Muscle of back (tissue), 11 donors: ENCODE results near the gene DENND1B. TPM values are rescaled to one million over a fixed set of nuclear protein-coding genes. Genes with fewer than 3 reads are reported as not detected.
"Not testable (repeated sequence)": the region's sequence is repeated elsewhere in the genome, so short reads cannot be mapped to it uniquely, and the experiment has no call there.

Experiments
- DNase-seq, 3 donors: peaks; one replicate each; pipeline versions ENCODE4 v3.0.0 to v3.0.0-alpha.2; 2013
- polyA plus RNA-seq, 10 donors: library from polyadenylated mRNA; unstranded; fragments of 120-200 nt; gene quantifications; one replicate each; pipeline ENCODE4 v1.2.1, GENCODE V29; 2013; ENCODE audit not compliant: insufficient read length in 10 of 10

Gene DENND1B
- polyA plus RNA-seq, 10 donors = 3.3 to 6.3 (median 5.0) TPM

DNA sequence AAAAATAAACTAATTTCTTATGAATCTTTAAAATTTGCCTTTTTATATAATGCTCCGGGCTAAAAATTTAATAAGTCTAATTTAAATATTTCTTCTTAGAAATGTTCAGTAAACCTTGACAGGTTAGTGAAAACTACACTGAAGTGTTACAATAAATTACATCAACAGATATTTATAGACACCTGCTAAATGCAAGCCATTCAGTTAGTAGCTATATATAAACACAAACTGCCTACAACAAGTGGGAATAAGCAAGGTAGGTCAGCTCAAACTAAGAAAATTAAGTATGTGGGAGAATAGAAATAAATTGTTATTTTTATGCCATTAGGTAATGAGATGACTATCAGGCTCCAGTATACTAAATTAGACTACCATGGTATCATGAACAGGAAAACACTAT is 215.6 kb downstream of the DENND1B start:
- DNase-seq = no peak

DNA sequence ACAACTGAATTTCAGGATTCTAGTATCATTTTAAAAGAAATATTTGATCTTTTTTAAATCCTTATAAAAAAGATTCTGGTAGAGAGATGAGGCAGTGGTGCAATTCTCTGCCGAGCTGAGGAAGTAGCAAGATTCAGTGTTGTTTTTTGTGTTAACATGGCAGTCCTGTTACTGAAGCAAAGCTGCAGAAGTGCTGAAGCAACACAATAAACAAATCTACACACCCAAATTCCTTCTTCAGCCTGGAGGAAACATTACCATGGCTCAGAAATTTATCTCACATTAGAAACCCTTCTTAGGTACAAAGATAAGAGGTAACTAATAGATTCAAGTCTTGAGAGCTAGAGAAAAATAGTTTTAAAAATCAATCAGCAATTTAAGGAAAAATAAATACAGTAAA is 216.0 kb downstream of the DENND1B start:
- DNase-seq = no peak

DNA sequence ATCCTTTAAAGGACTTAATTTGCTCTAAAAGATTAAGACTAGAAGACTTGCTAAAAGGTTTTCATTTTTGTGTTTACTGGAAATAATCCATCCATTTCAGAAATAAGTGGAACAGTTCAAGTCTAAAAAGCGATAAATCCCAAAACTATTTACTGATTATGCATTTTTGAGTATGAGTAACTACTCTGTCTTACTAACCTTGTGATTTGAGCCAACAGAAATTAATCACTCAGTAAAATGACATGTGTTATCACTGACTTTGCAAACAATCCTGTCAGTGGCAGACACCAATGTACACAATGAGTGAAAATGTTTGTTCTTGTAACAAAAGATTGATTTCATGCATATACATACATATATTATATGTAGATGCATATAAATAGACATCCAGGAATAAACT is 218.0 kb downstream of the DENND1B start:
- peak in 1 of 3 donors; percentile 2 for DNase-seq

DNA sequence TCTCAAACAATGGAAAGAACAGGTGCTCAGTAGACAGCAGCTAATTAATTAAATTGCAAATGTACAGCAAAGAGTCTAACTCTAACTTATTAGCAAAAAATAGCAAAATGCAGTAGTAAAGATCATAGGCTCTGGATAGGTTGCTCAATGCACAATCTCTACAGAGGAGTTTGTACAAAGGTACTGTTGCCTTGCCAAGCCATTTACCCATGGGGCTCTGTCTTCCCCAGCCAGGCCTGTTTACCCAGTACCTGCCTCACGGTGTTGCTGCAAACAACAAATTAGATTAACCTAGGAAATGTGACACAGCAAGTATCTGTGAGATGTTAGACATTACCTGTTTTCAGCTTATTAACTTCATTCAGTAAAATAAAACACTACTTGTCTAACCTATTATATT is 222.0 kb downstream of the DENND1B start:
- no peak for DNase-seq

DNA sequence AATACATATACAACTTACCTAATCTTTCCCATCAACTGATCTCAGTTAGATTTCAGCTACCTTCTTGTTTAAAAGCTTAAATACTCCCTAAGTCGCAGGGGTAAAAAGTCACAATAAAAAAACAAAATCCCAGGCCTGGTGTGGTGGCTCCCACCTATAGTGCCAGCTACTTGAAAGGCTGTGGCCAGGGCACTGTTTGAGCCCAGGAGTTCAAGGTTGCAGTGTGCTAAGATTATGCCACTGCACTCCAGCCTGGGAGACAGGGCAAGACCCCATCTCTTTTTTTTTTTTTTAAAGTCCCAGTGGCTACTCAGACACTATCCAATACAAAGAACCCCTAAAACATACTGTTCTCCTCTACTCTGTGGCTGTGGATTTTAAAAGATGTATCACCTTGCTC is 228.3 kb downstream of the DENND1B start:
- DNase-seq = no peak

DNA sequence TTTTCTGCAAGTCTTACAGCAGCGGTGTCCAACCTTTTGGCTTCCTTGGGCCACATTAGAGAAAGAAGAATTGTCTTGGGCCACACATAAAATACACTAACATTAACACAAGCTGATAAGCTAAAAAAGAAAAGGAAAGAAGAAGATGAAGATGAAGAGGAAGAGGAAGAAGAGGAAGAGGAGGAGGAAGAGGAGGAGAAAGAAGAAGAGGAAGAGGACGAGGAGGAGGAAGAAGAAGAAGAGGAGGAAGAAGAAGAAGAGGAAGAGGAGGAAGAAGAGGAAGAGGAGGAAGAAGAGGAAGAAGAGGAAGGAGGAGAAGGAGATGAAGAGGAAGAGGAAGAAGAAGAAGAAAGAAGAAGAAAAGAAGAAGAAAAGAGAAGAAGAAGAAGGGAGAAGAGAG is 230.7 kb downstream of the DENND1B start:
- DNase-seq = no peak

DNA sequence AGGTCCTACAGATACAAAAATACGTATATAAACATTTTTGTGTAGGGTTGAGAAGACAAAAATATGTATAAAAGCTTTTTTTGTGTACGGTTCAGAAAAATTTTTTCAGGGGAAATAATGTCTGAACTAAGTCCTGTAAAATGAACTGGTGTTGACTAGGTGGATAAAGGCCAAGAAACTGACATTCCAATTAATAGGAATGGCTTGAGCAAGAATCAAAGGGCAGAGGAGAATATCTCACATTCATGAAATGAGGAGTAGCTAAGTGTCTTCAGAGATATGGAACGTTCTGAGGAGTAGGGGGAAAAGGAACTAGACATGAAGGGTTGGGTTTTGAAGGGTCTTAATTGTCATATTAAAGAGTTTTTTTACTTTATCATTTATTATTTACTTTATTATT is 231.2 kb downstream of the DENND1B start:
- no peak for DNase-seq

DNA sequence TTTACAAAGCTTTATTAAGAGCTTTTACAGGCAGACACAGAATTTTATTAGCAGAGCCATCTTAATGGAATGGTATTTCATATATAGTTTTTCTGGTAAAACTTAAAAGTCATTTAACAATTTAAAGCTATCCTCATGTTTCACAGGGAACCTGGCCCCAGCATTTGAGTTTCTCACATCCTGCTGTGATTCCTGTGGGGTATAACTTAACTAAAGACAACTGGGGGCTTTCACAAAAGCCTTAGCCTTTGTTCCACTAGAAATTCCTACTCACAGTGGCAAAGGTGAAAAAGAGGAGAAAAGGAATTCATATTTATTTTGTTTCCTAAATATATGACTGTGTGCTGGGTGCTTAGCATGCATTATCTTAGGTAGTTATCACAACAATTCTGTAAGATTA is 233.9 kb downstream of the DENND1B start:
- DNase-seq = no peak

DNA sequence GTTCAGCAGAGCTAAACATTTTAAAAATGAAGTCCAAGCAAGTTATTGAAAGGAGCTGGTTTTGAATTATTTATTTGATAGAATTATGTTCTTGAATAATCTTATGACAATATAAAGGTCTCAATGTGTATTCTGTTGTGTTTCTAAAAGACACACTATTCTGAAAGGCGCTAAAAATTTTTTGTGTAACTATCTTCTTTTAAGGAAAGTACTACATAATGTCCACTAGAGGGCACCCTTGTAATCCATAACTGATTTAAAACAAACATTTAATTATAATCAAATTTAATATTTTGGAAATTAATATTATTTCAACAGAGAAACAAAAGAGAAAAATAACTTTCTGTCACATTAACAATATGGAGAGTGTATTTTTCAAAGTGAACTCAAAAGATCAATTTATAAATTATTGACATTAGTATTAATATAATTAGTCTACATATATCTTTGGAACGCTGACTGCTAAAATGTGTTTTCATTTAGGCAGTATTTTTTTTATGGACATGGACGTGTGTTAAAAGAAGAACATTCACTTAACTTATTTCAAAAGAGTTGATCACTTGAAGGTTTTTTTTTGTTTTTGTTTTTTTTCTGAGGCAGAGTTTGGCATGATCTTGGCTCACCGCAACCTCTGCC is 248.4 kb downstream of the DENND1B start:
- peak; percentile 16 to 30 (median 22) for DNase-seq

DNA sequence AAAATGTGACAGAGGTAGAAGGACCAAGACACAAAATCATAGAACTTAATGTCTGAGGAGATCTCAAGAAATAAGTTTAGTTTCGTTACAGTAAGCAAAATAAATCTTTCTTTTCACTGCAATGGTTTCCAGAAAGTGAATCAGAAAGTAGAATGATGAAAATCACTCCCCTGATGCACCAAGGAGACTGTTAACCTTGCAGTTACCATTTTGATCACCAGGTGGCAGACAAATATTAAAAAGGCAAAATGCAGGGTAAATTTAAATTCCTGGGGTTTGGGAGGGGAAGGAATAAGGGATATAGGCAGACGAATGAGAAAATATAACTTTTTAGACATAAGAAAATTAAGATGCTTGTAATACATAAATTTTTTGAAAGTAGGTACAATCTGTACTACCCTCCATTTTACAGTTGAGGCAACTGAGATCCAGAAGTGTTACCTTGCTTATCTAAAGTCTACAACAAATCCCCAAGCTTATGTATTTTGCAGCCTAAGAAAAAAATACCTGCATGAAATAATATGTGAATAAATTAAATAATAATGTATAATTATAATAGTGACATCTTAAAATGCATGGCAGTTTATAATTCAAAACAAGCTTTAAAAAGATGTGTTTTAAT is 254.1 kb downstream of the DENND1B start:
- DNase-seq = peak in 2 of 3 donors; percentile 18 to 20

DNA sequence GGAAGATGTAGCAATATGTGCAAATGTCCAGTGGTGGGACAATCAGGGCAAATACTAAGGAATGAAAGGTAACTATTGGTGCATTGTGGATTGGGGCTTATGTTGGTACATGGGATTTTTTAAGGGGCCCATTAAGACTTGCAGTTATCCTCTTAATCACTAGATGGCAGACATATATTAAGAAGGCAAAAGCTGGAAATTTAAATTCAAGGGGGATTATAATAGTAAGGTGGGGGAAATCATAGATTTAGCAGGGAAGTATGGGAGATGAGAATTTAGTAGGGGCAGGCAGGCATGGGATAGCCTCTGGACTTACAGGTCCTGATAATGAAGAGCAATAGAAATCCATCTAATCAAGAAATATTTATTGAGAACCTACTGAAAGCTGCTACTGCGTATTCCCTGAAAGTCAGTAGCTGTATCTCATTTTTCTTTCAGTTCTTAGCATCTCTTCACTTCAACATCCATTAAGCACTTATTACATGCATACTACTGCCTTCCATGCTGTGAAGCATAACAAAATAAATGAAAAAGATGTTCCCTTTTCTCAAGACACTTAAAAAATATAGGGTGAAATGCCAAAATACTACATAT is 255.4 kb downstream of the DENND1B start:
- DNase-seq = no peak

DNA sequence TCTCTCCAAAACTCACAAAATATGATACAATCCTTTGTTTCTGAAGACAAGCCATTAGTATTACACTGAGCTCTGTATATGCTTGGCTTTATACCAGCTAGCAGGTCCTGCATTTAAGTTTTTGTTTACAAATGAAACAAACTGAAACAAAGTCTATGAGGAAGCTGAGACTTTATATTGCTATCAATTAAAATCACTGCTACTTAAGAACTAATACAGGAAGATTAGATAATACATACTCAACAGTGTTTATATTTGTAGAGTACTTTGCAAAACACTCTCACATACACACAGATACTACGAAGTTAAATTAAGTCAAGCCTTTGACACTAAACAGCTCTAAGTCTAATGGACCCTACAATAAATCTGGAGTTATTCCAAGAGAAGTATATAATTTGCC is 259.9 kb downstream of the DENND1B start:
- no peak for DNase-seq

DNA sequence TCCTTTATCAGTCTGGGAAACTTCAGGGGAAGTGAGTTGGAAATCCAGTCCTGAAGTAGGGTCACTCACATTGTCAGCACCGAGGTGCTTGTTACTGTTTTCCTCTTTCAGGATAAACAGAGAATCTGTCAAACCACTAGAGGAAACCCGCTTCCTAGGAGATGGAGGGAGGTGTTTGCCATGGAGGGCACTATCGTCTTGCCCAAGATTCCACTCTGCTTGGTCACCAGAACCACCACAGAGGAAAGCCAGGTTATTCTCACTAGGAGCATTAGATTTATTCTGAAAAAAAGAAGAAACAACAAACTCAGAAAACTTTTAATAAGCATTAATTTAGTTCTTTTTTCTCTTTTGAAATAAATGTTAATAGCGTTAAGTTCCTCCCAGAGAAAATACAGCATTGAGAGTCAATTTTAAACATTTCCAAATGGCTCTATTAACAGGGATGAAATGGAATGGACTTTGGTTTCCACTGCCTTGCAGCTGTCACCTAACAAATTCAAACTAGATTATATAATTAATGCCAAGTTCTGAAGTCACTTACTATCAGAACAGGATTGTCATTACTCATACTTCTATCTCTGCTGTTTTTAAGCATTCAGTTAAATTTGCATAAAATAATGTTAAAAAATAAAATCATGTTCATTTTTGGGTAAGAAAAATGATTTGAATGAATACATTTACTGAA is 264.4 kb downstream of the DENND1B start:
- no peak for DNase-seq

DNA sequence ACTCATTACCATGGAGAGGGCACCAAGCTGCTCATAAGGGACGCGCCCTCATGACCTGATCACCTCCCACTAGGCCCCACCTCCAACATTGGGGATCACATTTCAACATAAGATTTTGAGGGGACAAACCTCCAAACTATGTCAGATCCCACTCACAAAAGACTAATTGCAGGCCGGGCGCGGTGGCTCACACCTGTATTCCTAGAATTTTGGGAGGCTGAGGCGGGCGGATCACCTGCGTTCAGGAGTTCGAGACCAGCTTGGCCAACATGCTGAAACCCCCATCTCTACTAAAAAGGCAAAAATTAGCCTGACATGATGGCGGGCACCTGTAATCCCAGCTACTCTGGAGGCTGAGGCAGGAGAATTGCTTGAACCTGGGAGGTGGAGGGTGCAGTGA is 278.6 kb downstream of the DENND1B start:
- no peak for DNase-seq

DNA sequence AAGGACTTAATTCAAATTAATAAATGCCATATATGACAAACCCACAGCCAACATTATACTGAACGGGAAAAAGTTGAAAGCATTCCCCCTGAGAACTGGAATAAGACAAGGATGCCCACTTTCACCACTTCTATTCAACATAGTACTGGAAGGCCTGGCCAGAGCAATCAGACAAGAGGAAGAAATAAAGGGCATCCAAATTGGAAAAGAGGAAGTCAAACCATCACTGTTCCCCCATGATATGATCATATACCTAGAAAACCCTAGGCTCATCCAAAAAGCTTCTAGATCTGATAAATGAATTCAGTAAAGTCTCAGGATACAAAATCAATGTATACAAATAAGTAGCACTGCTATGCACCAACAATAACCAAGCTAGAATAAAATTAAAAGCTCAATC is 283.8 kb downstream of the DENND1B start:
- not testable (repeated sequence) for DNase-seq

DNA sequence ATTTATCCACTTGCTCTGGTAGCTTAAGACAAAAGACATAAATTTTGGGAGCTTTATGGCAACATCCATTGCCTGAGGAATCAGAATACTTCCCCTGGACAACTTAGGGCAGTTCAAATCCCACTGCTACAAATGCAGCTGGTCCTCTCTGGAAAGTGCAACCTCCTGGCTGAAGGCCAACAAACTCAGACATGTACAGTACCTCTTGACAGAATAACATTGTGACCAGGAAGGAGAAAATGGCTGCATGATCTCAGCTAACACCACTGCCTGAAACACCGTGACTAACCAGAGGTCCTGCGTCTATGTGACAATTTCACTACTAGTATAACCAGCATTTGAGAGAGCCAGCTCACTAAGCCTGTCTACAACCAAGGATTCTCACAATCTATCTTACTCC is 288.3 kb downstream of the DENND1B start:
- DNase-seq = no peak

DNA sequence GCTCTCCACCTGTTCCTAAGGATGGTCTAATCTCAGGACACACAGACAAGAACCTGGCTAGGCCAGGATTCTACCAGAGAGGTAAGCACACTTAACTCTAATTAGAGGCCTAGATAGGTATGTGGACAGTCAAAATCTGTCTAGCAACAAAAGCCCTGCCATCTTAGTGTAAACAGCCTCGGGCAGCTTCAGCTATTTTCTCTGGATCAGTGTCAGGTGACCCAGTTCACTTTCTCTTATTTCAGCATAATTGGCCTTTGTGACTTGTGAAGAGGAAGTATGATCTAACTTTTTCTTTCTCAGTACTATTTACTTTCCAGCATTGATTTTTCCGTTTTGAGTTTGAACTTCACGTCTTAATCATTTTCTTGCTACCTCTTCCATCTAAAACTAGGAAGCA is 289.5 kb downstream of the DENND1B start:
- DNase-seq = no peak

DNA sequence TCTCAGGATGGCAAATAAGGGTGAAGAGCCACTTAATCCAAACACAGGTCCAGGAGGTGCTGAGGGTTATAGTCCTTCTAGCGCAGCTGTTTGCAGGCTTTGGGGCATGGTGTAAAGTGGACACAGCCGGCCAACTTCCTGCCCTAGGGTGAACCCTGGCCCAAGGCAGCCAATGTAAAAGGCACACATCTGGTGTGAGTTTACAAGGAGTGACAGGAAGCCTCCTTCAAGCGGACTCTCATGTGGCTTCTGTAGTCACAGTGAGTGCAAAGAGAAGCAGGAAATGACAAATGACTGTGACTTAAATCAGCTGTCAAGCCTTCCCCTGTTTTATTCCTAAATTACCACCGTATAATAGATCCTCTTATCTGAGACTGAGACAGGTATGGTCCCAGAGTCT is 294.2 kb downstream of the DENND1B start:
- DNase-seq = no peak

DNA sequence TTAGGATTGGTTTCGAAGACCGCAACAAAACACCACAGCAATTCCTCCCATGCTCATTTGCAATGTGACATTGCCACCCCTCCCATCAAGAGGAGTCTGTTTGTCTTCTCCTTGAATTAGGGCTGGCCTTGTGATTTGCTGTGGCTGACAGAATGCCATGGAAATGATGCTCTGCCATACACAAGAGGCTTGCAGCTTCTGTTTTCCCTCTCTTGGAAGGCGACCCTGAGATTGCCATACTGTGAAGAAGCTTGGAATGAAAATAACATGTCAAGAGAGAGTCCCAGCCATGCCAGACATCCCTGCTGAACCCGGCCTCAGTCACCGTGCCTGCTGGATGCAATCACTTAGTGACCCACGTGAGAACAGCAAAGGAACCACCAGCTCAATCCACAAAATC is 294.8 kb downstream of the DENND1B start:
- no peak for DNase-seq

DNA sequence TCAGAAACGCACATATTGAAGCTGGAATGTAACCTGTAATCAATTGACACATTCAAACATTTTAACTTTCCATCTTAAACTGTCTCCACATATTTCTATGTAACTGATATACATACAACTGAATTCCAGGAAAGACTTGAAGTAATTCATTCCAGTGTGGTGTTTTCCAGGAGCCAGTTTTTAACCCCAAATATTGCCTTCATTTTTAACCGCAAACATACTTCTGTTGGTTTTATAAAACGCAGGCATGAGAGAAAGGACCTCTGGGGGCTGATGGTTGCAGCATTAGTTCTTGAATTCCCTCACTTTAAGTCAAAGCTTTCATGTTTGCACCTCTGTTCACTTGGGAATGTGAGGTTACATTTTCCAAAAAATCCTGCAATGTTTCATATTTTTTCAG is 303.1 kb downstream of the DENND1B start:
- peak in 1 of 3 donors; percentile 37 for DNase-seq

DNA sequence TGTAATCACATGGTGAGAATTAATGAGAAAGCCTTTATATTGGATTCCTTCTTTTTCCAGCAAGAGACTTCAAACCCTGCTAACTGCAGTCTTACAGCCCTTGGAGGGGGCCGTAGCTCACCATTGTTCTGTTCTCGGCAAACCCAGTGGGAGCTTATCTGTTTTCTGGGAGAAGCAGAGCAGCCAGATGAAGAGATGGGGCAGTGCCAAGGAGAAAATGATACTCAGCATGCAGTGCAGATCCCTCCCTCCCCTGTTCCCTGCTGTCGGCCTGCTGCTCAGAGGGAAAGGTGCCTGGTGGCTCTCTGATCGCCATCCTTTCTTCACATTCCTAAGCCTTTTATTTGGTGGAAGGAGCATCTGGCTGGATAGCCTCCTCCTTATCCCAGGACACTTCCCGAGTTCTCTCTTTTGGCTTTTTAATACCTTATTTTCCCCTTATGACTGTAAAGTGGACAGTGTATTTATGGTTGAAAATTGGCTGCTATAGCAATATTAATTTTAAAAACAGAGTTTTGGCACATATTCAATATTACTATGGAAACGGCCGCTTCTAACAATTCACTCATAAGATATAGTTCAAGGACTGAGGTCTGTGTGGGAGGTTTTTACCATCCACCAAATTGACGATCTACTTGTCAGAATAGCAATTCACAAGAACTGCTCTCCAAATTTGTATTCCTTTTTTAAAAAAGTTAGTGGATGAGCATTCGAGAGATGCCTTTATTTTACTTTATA is 303.9 kb downstream of the DENND1B start:
- peak; percentile 14 to 81 (median 47) for DNase-seq

DNA sequence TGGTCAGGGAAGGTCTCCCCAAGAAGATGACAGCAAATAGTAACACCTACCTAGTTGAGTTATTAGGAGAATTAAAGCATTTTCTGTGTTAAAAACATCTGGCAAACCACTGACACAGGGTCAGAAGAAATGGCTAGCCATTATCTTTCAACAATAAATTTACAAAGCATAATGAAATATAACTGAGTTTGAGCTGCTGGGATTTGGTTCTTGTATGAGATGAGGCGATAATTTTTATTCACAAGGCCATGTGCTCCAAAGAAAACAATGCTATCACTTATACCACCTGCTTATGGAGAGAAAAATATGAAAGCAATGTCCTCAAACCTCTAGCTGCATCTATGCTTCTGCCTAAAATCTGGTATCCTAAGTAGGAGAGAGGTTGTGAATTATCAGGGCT is 304.9 kb downstream of the DENND1B start:
- no peak for DNase-seq
